K562 treated with DMSO at 1 percent for 12 hours (cell line): Measurements from ENCODE around the gene LYG2. TPM values are rescaled to one million over a fixed set of nuclear protein-coding genes. Genes with fewer than 3 reads are reported as not detected.

Experiments used
- total RNA-seq: library from RNA; unstranded; fragments of 300-600 nt; gene quantifications from 2 replicates; pipeline ENCODE4 v1.2.3, GENCODE V29; 2022; ENCODE audit not compliant: insufficient read depth

Gene LYG2, protein sequence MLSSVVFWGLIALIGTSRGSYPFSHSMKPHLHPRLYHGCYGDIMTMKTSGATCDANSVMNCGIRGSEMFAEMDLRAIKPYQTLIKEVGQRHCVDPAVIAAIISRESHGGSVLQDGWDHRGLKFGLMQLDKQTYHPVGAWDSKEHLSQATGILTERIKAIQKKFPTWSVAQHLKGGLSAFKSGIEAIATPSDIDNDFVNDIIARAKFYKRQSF
- total RNA-seq = 1.8 and 2.9 TPM in 2 replicates

GRCh38 chr2:99255491-99256318 lies at the start of gene LYG2:
Gene LYG2, minus strand, starts transcription at chr2:99255666. Its CDS starts 1,406 bp downstream, at chr2:99254260.

DNA sequence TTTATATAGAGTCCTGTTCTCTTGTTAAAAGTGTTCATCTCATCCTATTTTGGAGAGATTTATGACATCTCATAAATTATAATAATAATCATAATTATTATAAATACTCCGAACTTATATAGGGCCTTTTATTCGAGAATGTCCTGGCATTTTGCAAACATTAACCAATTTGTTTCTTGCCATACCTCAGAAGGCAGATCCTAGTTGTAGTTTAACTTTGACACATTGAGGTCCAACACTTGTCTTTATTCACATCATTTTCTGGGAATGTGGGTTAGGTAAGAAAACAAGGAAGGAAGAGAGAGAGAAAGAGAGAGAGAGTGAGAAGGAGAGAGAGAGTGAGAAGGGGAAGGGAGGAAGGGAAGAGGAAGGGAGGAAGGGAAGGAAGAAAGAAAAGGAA lies 45.6 kb upstream of the LYG2 start, which contains the start of gene LYG1:
LYG1 (minus strand) TSS at position 101 of the 400 bp plus-strand sequence. CDS start 5,527 bp downstream, outside the sequence.

Other genes starting within 250 kb of the LYG2 start
- gene C2orf15, start 114.0 kb downstream of the LYG2 start, total RNA-seq = 0.68 TPM in 1 of 2 replicates, not detected in the other
- 0.79 TPM in 1 of 2 replicates, not detected in the other for gene TSGA10, start 100.7 kb downstream of the LYG2 start, total RNA-seq
- 2.2 and 4.7 TPM in 2 replicates for gene LIPT1, start 100.7 kb downstream of the LYG2 start, total RNA-seq
- 11.5 and 32.3 TPM in 2 replicates for gene MITD1, start 74.6 kb downstream of the LYG2 start, total RNA-seq
- 22.0 and 39.8 TPM in 2 replicates for gene MRPL30, start 74.5 kb downstream of the LYG2 start, total RNA-seq
- gene LYG1, start 45.5 kb upstream of the LYG2 start, total RNA-seq = 0.88 TPM in 1 of 2 replicates, not detected in the other
- gene TXNDC9, start 80.7 kb upstream of the LYG2 start, total RNA-seq = 19.8 and 28.8 TPM in 2 replicates
- 29.2 and 36.0 TPM in 2 replicates for gene EIF5B, start 81.7 kb upstream of the LYG2 start, total RNA-seq
- gene REV1, start 234.4 kb upstream of the LYG2 start, total RNA-seq = 8.2 and 24.3 TPM in 2 replicates